ENCODE measurements around the gene NFIB. TPM values are rescaled to one million over a fixed set of nuclear protein-coding genes. Genes with fewer than 3 reads are reported as not detected.

The NFIB gene
- total RNA-seq, 1 experiment from 2014 or later = 12.5 TPM

DNA sequence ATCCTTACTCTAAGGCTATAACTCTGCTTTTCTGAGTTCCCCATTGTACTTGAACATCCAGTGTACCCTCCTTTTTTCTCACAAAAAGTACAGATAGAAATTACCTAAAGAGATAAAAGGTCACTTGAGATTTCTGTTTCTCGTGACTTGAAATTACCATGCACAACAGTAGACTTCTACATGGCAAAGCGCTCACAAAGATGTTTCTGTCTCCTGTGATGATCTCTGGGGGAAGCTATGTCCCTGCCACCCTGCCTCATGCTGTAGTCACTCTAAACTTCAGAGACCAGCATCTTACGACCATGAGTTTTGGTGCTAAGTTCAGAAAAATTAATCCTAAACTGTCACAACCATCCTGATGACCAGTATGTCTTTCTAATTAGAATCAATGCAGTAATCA, 36.2 kb downstream of the NFIB start:
- Mint-ChIP-seq H3K27me3 (ENCODE audit: low read depth) (no peaks in the 10 kb centered on the region), H3K4me1 (peaks cover 58% of the 10 kb centered on the region), H3K9me3 (no peaks in the 10 kb centered on the region), H3K36me3 (no peaks in the 10 kb centered on the region), H3K27ac (no peak overlapping the region), H3K4me3 (no peak overlapping the region)
- ChIA-PET POLR2A (no interaction called here), CTCF (no interaction called here)
- no peak for DNase-seq (ENCODE audit: low spot score)
- TF ChIP-seq SMAD3 (CRISPR knock-in tag; IDR thresholded peaks at IDR 0.05; ENCODE audit: borderline replicate concordance) (no peak), CREB1 (CRISPR knock-in tag; IDR thresholded peaks at IDR 0.05) (no peak), RELA (CRISPR knock-in tag; IDR thresholded peaks at IDR 0.05; ENCODE audit: borderline replicate concordance) (no peak), ZSCAN18 (CRISPR knock-in tag; IDR thresholded peaks at IDR 0.05) (no peak), NFATC4 (CRISPR knock-in tag; IDR thresholded peaks at IDR 0.05) (no peak), JUN (CRISPR knock-in tag; IDR thresholded peaks at IDR 0.05) (no peak), RORB (CRISPR knock-in tag; IDR thresholded peaks at IDR 0.05) (no peak), ZNF121 (CRISPR knock-in tag; IDR thresholded peaks at IDR 0.05) (no peak), MYBL2 (CRISPR knock-in tag; IDR thresholded peaks at IDR 0.05) (no peak), FOXJ3 (CRISPR knock-in tag; IDR thresholded peaks at IDR 0.05; ENCODE audit: borderline replicate concordance) (no peak), SOX15 (CRISPR knock-in tag; IDR thresholded peaks at IDR 0.05) (no peak), NR3C1 (CRISPR knock-in tag; conservative IDR thresholded peaks at IDR 0.05; ENCODE audit: low read depth) (no peak)
- TF ChIP-seq, protein P1, sequence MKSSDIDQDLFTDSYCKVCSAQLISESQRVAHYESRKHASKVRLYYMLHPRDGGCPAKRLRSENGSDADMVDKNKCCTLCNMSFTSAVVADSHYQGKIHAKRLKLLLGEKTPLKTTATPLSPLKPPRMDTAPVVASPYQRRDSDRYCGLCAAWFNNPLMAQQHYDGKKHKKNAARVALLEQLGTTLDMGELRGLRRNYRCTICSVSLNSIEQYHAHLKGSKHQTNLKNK (CRISPR knock-in tag; IDR thresholded peaks at IDR 0.05) = no peak
- TF ChIP-seq, protein P2, sequence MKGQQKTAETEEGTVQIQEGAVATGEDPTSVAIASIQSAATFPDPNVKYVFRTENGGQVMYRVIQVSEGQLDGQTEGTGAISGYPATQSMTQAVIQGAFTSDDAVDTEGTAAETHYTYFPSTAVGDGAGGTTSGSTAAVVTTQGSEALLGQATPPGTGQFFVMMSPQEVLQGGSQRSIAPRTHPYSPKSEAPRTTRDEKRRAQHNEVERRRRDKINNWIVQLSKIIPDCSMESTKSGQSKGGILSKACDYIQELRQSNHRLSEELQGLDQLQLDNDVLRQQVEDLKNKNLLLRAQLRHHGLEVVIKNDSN (CRISPR knock-in tag; IDR thresholded peaks at IDR 0.05) = no peak
- TF ChIP-seq, protein P3, sequence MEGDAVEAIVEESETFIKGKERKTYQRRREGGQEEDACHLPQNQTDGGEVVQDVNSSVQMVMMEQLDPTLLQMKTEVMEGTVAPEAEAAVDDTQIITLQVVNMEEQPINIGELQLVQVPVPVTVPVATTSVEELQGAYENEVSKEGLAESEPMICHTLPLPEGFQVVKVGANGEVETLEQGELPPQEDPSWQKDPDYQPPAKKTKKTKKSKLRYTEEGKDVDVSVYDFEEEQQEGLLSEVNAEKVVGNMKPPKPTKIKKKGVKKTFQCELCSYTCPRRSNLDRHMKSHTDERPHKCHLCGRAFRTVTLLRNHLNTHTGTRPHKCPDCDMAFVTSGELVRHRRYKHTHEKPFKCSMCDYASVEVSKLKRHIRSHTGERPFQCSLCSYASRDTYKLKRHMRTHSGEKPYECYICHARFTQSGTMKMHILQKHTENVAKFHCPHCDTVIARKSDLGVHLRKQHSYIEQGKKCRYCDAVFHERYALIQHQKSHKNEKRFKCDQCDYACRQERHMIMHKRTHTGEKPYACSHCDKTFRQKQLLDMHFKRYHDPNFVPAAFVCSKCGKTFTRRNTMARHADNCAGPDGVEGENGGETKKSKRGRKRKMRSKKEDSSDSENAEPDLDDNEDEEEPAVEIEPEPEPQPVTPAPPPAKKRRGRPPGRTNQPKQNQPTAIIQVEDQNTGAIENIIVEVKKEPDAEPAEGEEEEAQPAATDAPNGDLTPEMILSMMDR (IDR thresholded peaks at IDR 0.05) = no peak
- ATAC-seq = no peak

DNA sequence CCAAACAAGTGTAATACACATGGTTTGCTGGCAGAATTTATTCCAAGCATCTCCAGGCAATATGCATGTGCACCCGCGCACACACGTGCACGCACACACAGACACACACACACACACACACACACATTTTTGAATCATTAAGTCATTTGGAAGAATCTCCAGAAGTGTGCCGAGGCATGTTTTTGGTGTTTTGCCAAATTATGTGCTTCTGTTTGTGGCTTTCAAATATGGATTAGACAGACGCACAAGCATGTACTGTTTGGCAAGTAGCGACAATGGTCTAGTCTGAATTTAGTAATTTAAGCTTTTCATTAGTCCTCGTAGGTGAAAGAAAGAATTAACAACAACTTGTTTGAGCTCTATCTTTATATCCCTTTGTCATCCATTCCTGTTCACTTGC, 36.7 kb downstream of the NFIB start:
- ATAC-seq (no peak), DNase-seq (ENCODE audit: low spot score) (no peak)
- H3K27ac Mint-ChIP-seq = no peak overlapping the region
- TF ChIP-seq ATF1 (CRISPR knock-in tag; IDR thresholded peaks at IDR 0.05) (no peak), GTF2I (CRISPR knock-in tag; conservative IDR thresholded peaks at IDR 0.05) (no peak), E2F1 (CRISPR knock-in tag; IDR thresholded peaks at IDR 0.05) (no peak), HMGA2 (CRISPR knock-in tag; IDR thresholded peaks at IDR 0.05) (no peak), NFATC4 (CRISPR knock-in tag; IDR thresholded peaks at IDR 0.05) (no peak), OVOL2 (CRISPR knock-in tag; IDR thresholded peaks at IDR 0.05; ENCODE audit: borderline replicate concordance) (no peak), CREB1 (CRISPR knock-in tag; IDR thresholded peaks at IDR 0.05) (no peak), ZNF396 (CRISPR knock-in tag; IDR thresholded peaks at IDR 0.05; ENCODE audit: borderline replicate concordance) (no peak), SOX15 (CRISPR knock-in tag; IDR thresholded peaks at IDR 0.05) (no peak), JUN (CRISPR knock-in tag; IDR thresholded peaks at IDR 0.05) (no peak), TCF7 (CRISPR knock-in tag; IDR thresholded peaks at IDR 0.05; ENCODE audit: low read depth) (no peak), ZNF263 (CRISPR knock-in tag; IDR thresholded peaks at IDR 0.05; ENCODE audit: low read depth) (no peak), PREB (CRISPR knock-in tag; IDR thresholded peaks at IDR 0.05; ENCODE audit: borderline replicate concordance) (no peak), ZNF138 (CRISPR knock-in tag; conservative IDR thresholded peaks at IDR 0.05) (no peak)
- TF ChIP-seq, protein P2 (CRISPR knock-in tag; IDR thresholded peaks at IDR 0.05) = no peak
- TF ChIP-seq, protein P4, sequence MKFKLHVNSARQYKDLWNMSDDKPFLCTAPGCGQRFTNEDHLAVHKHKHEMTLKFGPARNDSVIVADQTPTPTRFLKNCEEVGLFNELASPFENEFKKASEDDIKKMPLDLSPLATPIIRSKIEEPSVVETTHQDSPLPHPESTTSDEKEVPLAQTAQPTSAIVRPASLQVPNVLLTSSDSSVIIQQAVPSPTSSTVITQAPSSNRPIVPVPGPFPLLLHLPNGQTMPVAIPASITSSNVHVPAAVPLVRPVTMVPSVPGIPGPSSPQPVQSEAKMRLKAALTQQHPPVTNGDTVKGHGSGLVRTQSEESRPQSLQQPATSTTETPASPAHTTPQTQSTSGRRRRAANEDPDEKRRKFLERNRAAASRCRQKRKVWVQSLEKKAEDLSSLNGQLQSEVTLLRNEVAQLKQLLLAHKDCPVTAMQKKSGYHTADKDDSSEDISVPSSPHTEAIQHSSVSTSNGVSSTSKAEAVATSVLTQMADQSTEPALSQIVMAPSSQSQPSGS (CRISPR knock-in tag; IDR thresholded peaks at IDR 0.05; ENCODE audit: borderline replicate concordance, low read depth) = no peak
- POLR2A ChIA-PET = no interaction called here
- CTCF ChIA-PET = no interaction called here
- H3K4me1 Mint-ChIP-seq = peaks cover 63% of the 10 kb centered on the region
- no peaks in the 10 kb centered on the region for H3K27me3 Mint-ChIP-seq (ENCODE audit: low read depth)
- H3K36me3 Mint-ChIP-seq = no peaks in the 10 kb centered on the region
- H3K4me3 Mint-ChIP-seq = no peak overlapping the region
- no peaks in the 10 kb centered on the region for H3K9me3 Mint-ChIP-seq
